ENCODE results near the gene HSPA9.

HSPA9 gene

DNA sequence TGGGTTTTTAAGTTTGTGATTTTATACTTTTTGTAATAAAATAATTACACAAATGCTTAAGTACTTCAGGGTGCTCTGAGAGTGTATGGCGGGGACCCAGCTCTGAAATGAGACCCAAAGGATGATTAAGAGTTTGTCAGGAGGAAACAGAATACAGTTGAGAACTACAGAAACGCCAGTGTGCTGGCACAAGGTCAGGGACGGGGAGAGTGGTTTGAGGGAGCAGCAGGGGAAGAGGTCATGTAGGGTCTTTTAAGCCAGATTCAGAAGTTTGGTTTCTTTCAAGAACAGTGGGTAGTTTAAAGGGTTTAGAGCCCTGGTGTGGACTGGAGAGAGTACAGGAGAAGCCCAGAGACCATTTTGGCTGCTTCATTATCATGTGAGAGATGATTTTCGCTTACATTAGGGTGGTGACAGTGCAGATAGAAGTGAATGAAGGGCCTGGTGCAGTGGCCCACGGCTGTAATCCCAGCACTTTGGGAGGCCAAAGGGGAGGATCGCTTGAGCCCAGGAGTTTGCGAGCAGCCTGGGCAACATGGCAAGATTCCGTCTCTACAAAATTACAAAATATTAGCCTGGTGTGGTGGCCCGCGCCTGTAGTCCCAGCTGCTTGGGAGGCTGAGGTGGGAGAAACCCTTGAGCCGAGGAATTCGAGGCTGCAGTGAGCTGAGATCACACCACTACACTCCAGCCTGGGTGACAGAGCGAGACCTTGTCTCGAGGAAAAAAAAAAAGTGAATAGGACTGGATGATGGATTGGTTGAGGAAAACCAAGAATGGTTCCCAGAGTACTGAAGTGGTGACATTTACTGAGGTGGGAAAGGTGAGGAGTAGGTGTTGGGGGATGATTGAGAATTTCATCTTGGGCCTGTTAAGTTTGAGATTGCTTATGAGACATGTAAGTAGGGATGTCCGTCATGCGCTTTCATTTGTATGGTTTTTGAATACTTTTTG, 30.7 kb downstream of the HSPA9 start:
- TF ChIP-seq, protein P1, sequence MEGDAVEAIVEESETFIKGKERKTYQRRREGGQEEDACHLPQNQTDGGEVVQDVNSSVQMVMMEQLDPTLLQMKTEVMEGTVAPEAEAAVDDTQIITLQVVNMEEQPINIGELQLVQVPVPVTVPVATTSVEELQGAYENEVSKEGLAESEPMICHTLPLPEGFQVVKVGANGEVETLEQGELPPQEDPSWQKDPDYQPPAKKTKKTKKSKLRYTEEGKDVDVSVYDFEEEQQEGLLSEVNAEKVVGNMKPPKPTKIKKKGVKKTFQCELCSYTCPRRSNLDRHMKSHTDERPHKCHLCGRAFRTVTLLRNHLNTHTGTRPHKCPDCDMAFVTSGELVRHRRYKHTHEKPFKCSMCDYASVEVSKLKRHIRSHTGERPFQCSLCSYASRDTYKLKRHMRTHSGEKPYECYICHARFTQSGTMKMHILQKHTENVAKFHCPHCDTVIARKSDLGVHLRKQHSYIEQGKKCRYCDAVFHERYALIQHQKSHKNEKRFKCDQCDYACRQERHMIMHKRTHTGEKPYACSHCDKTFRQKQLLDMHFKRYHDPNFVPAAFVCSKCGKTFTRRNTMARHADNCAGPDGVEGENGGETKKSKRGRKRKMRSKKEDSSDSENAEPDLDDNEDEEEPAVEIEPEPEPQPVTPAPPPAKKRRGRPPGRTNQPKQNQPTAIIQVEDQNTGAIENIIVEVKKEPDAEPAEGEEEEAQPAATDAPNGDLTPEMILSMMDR (IDR thresholded peaks at IDR 0.05; ENCODE audit: control extremely low read depth, extremely low read depth, low read depth, missing control alignments), result no peak
- ChIA-PET CTCF (interaction anchor here (1.2 to 3.0 kb wide), 4 partner anchors 41 to 191 kb away, joined by 3 to 10 read pairs (median 4); partner anchors contain the start of gene EGR1), POLR2A (interaction anchor here (0.6 to 1.6 kb wide), 7 partner anchors 8 to 536 kb away, joined by 3 to 16 read pairs (median 4); partner anchors contain the start of gene EGR1)
- DNase-seq (ENCODE audit: extremely low spot score), result no peak

DNA sequence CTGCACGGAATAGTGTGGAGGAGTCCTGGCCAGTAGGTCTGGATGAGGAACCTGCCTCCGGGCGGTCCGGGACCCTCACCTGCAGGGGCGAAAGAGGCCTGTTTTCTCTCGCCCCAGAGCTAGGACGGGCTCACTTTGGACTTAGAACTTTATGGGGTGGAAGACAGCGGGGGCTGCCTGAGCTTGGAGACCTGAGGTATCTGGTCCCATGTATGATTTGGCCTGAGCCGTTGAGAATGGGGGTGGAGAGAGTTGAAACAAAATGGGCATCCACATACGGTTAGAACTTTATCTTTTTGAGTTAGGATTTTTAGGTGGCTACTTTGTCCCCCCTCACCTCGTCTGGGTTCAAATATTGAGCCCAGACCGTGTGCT, 31.5 kb downstream of the HSPA9 start:
- POLR2A ChIA-PET, result interaction anchor here (0.6 to 1.6 kb wide), 10 partner anchors 9 to 217 kb away, joined by 3 to 16 read pairs (median 5); partner anchors contain the start of genes EGR1 and HSPA9
- CTCF ChIA-PET, result interaction anchor here (1.2 to 3.0 kb wide), 6 partner anchors 10 to 190 kb away, joined by 3 to 12 read pairs (median 4); partner anchors contain the start of gene EGR1
- peak; percentile 72 for DNase-seq (ENCODE audit: extremely low spot score)
- TF ChIP-seq, protein P1 (IDR thresholded peaks at IDR 0.05; ENCODE audit: control extremely low read depth, extremely low read depth, low read depth, missing control alignments), result no peak

DNA sequence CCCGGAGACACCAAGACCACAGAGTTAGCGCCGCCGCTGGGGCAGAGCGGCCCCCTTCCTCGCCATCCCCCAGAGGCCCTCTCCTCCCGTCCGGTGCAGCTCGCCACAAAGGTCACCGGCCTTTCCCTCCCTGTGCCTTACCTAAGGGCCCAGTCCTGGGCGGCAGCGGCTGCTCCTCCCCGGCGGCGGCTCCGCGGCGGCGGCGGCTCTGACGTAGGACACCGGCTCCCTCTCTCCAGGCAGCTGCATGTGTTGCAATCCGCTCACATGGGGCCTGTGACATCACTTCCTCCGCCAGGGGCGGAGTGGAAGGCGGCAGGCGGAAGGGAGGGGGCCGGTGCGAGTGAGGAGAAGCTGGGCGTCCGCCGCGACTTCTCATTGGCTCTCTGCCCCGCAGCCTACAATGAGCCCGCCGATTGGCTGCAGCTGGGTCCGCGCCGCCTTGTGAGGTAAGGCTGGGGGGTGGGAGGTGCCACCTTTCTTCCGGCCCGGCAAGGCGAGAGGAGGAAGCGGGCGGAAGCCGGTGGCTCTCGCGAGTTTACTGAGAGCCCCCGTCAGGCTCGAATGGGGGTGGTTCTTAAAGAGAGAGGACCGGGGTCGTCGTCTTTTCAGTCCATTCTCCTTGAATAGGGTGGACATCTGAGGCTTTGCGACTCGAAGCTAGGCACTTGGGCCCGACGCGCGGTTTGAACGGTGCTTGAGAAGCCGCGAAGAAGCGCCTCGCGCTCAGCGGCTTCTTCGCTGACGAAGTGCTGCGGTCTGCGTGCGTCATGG, 32.1 kb downstream of the HSPA9 start, which contains the start of gene ETF1:
TSS of gene ETF1 (minus strand) at position 281 of the 774 bp plus-strand sequence. CDS start 318 bp downstream, outside the sequence.
- peak; percentile 99 for DNase-seq (ENCODE audit: extremely low spot score)
- ChIA-PET POLR2A (interaction anchor here (0.6 to 1.6 kb wide), 11 partner anchors 9 to 217 kb away, joined by 3 to 16 read pairs (median 5); partner anchors contain the start of genes EGR1 and HSPA9), CTCF (interaction anchor here (1.2 to 3.0 kb wide), 7 partner anchors 10 to 191 kb away, joined by 3 to 12 read pairs (median 4); partner anchors contain the start of gene EGR1)
- TF ChIP-seq, protein P1 (IDR thresholded peaks at IDR 0.05; ENCODE audit: control extremely low read depth, extremely low read depth, low read depth, missing control alignments), result no peak

DNA sequence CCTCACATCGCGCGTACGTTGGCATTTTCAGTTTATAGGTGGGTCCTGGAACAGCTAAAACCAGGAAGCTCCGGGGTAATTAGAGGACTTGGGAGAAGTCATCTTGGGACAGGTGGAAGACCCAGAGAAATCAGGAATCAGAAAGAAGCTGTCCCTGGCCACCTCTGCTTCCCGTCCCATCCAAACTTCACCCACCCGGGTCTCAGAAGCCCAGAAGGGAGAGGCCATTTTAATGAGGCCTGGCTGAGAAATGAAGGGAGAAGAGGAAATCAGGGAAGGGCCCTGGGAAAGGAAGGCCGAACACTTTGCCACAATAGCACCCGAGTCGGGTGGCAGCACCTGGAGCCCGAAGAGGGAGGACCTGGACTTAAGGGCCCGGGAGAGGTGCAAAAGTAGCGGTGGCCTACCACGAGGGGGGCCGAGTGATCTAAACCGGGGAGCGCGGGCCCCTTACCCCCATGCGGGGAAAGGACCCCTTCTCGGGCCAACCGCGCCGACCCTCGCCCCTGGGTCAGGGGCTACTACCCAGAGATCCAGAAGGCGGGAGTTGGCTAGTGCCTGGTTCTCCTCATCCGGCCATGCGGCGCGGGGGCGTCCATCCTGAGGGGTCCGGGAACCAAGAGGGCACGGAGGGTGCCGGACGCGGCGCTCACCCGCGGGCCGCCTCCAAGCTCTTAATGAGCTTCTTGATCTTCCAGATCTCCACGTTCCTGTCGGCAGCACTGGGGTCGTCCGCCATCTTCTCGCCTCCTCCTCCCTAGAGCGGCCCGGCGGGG, 32.8 kb downstream of the HSPA9 start:
- ChIA-PET POLR2A (interaction anchor here (0.8 to 1.6 kb wide), 8 partner anchors 10 to 203 kb away, joined by 3 to 16 read pairs (median 6); partner anchors contain the start of genes EGR1 and HSPA9), CTCF (interaction anchor here (1.2 to 3.0 kb wide), 5 partner anchors 10 to 191 kb away, joined by 3 to 12 read pairs (median 5); no protein-coding TSS in a partner anchor)
- DNase-seq (ENCODE audit: extremely low spot score), result no peak
- TF ChIP-seq, protein P1 (IDR thresholded peaks at IDR 0.05; ENCODE audit: control extremely low read depth, extremely low read depth, low read depth, missing control alignments), result no peak

DNA sequence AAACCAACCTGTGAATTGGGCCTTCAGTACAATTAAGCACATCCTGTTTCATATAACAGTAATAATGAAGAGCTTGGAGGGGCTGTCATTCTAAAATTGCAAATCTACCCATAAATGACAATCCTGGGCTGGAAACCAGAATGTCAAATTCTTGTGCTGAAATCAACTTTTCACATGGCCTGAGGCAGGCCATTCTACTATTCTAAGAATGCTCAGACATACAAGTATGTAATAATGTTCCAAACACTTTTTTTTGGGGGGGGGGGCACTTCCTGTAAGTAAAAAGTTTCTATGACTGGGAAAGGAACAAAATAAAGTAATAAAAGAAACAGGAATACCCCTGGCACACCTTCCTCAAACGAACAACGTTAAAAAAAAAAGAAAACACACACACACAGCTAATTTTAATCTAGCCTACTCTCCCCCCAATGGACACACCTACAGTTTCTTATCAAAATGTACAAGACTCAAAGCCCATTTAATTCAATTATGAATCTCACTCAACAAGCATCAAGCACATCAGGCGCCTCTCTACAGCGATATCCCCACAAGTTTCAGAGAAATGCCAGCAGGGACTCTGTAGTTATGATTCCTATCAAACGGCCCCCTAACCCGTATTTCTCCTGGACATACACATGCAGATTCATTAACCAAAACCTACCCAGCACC, 33.6 kb downstream of the HSPA9 start:
- TF ChIP-seq, protein P1 (IDR thresholded peaks at IDR 0.05; ENCODE audit: control extremely low read depth, extremely low read depth, low read depth, missing control alignments), result no peak
- ChIA-PET POLR2A (no interaction called here), CTCF (interaction anchor here (1.2 to 2.9 kb wide), 2 partner anchors 10 to 190 kb away, joined by 4 to 12 read pairs; no protein-coding TSS in a partner anchor)
- no peak for DNase-seq (ENCODE audit: extremely low spot score)

All from GM10248 (cell line).